Inferior parietal cortex (tissue), 1 donor: ENCODE measurements around the gene RPS5.
A peak's percentile ranks its signal among the peaks of the same experiment; 100 is the strongest.
"Not testable (repeated sequence)": the region's sequence is repeated elsewhere in the genome, so short reads cannot be mapped to it uniquely, and the experiment has no call there.

Experiments used
- DNase-seq: peaks from one replicate; pipeline ENCODE4 v3.0.0-alpha.2; 2016; ENCODE audit errors: extremely low spot score

Gene RPS5

GRCh38 chr19:58386576-58387337, at the start of gene RPS5:
TSS of gene RPS5 (plus strand) at chr19:58387269. CDS start at chr19:58388138, 869 bp downstream.
- DNase-seq = peak; percentile 100

- no peak for DNase-seq
Measured at GRCh38 chr19:58338336-58338735, 48.7 kb upstream of the RPS5 start.

GRCh38 chr19:58338825-58339558, 48.1 kb upstream of the RPS5 start:
- no peak for DNase-seq

- no peak for DNase-seq
Measured at GRCh38 chr19:58345558-58345957, 41.5 kb upstream of the RPS5 start.

- peak; percentile 70 for DNase-seq
Measured at GRCh38 chr19:58346961-58347929, 39.8 kb upstream of the RPS5 start.

GRCh38 chr19:58348080-58348479, 39.0 kb upstream of the RPS5 start:
- not testable (repeated sequence) for DNase-seq

- no peak for DNase-seq
Measured at GRCh38 chr19:58349590-58349989, 37.5 kb upstream of the RPS5 start.

GRCh38 chr19:58350001-58350861, 36.8 kb upstream of the RPS5 start:
- DNase-seq = no peak

- DNase-seq = no peak
Measured at GRCh38 chr19:58350871-58351557, 36.1 kb upstream of the RPS5 start.

GRCh38 chr19:58351558-58351878, 35.6 kb upstream of the RPS5 start:
- DNase-seq = no peak

- DNase-seq = no peak
Measured at GRCh38 chr19:58351990-58352755, 34.9 kb upstream of the RPS5 start.

- no peak for DNase-seq
Measured at GRCh38 chr19:58352760-58353671, 34.1 kb upstream of the RPS5 start, which contains the start of gene A1BG. TSS of gene A1BG (minus strand) at chr19:58353492. CDS start at chr19:58353437, 55 bp downstream.

GRCh38 chr19:58353717-58354477, 33.2 kb upstream of the RPS5 start:
- DNase-seq = no peak

- no peak for DNase-seq
Measured at GRCh38 chr19:58354478-58355030, 32.5 kb upstream of the RPS5 start.

GRCh38 chr19:58355215-58355796, 31.8 kb upstream of the RPS5 start:
- no peak for DNase-seq

GRCh38 chr19:58355908-58356765, 30.9 kb upstream of the RPS5 start:
- DNase-seq = no peak
